GM19043 (cell line): ENCODE data around the gene CCDC74B.
"Not testable (repeated sequence)": the region's sequence is repeated elsewhere in the genome, so short reads cannot be mapped to it uniquely, and the experiment has no call there.

Source experiments
- ATAC-seq: cut with Tn5 transposase; IDR thresholded peaks from one replicate; pipeline ENCODE4 v1.9.1; 2021; ENCODE audit warnings: low read depth; ENCODE audit not compliant: unreplicated experiment

The CCDC74B gene

DNA sequence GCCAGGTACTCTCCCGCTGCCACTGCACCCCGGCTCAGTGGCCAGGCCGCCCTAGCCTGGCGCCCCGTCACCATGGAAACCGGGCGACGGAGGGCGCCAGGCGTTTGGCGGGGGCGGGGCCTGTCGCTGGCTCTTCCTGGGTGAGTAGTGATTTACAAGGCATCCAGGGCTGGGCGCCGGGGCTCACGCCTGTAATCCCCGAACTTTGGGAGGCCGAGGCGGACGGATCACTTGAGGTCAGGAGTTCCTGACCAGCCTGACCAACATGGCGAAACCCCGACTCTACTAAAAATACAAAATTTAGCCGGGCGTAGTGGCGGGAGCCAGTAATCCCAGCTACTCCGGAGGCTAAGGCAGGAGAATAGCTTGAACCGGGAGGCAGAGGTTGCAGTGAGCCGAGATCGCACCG lies at the start of gene CCDC74B:
CCDC74B (minus strand) TSS at position 107 of the 409 bp plus-strand sequence. CDS start 116 bp downstream, outside the sequence.
- ATAC-seq = peak; percentile 91

DNA sequence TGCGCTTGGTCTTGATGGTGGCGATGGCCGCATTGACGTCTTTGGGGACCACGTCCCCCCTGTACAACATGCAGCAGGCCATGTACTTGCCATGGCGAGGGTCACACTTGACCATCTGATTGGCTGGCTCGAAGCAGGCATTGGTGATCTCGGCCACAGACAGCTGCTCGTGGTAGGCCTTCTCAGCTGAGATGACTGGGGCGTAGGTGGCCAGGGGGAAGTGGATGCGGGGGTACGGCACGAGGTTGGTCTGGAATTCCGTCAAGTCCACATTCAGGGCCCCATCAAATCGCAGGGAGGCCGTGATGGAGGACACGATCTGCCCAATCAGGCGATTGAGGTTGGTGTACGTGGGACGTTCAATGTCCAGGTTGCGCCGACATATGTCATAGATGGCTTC lies 48.9 kb upstream of the CCDC74B start:
- ATAC-seq = not testable (repeated sequence)

GRCh38 chr2:130192451-130192850 lies 47.5 kb upstream of the CCDC74B start:
- ATAC-seq = not testable (repeated sequence)

GRCh38 chr2:130191319-130191718 lies 46.4 kb upstream of the CCDC74B start:
- not testable (repeated sequence) for ATAC-seq

DNA sequence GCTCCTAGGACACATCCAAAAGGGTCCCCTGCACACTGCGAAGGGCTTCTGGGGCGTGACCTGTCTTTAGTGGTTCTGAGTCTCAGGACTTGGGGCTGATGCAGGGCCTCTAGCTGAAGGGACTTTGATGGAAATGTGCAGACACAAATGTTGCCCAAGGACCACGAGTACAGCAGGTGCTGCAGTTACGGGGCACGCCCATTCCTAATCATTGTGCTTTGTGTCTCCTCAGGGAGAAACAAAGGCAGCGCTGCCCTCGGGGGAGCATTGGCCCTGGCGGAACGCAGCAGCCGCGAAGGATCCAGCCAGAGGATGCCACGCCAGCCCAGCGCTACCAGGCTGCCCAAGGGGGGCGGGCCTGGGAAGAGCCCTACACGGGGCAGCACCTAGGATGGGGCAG lies 45.3 kb upstream of the CCDC74B start:
- no peak for ATAC-seq

DNA sequence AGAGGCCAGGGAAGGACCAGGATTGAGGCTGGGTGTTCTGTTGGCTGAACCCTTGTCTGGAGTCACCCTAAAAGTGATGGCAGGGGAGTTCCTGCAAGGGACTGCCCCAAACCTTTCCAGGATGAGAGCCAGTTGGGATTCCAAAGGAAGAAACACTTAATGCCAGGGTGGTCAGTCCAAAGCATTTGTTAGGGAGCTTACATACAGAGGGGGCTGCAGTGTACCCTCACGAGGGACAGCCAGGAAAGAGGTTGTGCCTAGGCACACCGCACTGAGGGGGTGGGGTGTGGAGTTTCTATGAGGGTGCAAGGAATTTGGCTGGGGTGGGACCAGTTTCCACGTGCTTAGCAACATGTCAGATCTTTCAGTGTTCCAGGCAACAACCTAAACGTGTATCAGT lies 44.0 kb upstream of the CCDC74B start:
- ATAC-seq = not testable (repeated sequence)

DNA sequence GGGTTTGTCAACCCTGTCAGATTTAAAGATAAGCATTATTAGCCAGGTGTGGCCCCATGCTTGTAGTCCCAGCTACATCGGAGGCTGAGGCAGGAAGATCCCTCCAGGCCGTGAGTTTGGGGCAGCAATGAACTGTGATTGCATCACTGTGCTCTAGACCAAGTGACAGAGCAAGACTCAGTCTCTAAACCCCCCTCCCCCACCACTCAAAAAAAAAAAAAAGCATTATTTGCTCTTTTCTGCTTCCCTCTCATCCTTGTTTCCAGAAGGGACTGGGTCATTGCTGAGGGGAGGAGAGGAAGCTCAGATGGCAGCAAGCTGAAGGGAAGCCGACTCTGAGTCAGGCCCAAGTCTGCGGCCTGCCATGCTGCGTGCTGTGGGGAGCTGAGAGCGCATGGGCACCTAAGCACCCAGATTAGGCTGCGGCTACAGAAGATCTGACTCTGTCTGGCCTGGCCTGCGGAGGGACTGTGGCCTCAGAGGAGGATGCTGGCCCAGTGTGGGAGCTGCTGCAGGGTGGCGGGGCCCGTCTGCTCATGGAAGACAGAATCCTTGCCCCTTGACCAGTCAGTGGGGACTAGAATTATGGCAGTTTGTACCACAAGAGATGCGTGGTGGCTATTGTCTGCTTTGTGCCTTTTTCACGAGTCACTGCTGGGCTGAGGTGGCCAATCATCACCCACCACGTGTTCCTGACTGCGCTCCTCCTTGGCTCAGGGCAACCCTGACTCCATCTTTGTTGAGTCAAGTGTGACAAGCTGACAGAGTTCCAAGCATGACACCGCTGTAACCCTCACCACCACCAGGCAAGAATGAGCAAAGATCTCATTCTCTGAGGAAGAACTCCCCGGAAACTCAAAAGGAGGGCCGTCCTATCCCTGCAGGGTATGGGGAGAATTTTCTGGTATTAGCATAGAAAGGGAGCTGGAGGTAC lies 43.2 kb upstream of the CCDC74B start:
- ATAC-seq = not testable (repeated sequence)

GRCh38 chr2:130187268-130187667 lies 42.4 kb upstream of the CCDC74B start:
- ATAC-seq = no peak

- no peak for ATAC-seq
These were observed 41.5 kb upstream of the CCDC74B start for GRCh38 chr2:130186391-130186790.

DNA sequence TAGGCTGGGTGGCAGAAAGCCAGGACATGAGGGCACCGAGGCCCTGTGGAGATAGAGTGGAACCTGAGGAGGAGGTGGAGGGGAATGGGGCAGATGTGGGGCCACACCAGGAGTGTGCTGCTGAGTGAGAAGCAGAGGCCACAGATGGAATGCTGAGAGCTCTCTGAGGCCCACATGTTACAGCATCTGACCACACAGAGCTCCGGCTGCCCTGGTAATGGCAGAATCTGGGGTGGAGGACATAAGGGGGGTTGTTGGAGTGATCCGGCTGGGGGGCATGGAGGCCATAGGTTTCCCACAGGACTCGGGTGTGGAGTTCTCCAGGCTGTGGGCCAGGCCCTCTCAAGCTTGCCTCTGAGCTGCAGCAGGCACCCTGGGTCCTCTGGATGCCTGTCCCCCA lies 41.0 kb upstream of the CCDC74B start:
- ATAC-seq = no peak

- no peak for ATAC-seq
These were observed 40.5 kb upstream of the CCDC74B start for GRCh38 chr2:130185436-130185835.

DNA sequence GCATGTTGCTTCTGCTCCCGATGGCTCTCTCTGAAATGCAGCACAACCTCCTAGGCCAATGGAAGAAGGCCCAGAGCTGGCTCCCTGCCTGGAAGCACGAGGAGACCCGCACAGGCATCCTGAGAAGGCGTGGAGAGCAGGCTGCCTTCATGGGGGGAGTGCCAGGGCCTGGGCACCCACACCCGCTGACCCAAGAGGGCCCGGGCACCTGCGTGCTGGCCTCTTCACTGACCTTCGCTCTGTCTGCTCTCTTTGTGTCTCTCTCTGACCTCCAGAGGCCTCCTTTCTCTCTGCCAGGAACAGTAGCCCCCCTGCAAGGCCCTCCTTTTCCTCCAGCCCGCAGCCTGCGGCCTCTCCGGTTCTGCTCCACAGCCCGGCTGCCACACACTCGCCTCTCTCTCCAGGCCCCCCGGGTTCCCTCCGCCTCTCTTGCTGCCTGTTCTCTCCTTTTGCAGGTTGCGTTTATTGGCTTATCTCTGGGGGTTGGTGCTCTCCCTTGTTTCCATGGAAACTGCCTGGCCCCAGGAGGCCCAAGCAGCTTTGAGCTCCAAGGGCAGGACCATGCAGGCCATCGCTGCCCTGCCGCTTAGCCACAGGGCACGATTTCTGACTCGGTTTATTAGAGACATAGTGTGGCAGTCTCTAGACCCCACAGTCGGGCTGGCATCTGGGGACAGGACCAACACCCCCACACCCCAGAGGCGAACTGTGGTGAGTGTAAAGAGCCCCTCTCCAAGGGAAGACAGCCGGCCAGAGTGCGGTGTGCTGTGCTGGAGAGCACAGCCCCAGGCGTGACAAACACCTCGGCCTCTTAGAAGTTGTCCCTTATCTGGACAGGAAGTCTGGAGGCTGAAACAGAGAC lies 38.8 kb upstream of the CCDC74B start:
- no peak for ATAC-seq

DNA sequence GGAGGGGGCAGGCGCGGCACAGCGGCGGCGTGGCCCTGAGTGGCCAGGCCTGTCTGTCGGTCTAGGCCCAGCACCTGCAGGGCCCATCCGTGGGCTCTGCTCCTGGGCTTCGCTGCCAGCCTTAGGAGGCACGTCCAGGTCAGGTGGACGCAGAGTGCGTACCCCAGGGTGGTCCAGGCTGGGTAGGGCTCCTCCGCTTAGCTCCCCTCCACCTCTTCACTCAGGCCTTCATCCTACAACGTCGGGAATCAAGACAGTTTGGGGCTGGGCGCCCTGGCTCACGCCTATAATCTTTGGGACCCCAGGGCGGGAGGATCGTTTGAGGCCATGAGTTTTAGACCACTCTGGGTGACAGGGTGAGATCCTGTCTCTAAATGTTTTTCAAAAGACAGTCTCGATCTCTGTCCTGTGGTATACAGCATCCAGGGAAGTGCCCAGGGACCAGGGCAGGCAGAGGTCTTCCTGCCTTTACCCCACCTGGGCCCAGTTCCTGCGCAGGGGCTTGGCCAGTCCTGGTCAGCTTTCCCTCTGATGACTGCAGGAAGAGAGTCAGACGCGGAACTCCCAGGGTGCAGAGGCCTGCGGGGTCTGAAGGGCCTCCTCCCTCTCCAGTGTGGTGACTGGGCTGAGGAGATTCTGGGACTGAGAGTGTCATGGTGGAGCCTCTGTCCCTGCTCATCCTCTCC lies 38.1 kb upstream of the CCDC74B start:
- ATAC-seq = not testable (repeated sequence)

DNA sequence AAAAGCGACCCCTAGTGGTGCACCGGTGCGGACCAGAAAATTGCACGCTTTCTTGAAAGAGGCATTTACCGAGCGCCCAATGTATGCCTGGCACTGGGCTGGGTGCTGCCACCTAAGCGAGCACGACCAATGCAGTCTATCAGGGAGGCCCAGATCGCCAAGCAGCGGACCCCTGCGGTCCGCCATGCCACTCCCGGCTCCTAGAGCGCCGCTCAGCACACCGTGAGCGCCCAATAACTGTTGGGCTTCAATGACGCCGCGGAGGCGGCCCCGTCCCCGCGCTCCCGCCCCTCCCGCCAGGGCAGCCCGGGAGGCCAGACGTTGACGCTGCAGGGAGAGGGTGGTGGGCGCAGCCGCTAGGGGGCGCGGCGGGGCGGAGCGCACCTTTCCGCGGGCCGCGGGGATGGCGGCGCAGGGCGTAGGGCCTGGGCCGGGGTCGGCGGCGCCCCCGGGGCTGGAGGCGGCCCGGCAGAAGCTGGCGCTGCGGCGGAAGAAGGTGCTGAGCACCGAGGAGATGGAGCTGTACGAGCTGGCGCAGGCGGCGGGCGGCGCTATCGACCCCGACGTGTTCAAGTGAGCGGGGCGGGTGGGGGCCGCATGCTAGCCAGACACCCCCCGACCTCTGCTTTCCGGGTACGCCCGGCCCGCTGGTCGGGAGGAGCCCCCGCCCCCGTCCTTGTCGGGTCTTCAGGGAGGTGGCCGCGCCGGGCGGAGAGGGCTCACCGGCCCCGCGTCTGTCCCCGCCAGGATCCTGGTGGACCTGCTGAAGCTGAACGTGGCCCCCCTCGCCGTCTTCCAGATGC lies 37.2 kb upstream of the CCDC74B start, which contains the start of gene MZT2B:
MZT2B (plus strand) TSS at position 383 of the 803 bp plus-strand sequence; CDS start at position 404, 21 bp downstream.
- peak; percentile 82 for ATAC-seq

GRCh38 chr2:130181325-130181879 lies 36.5 kb upstream of the CCDC74B start, which contains the start of gene SMPD4:
Gene SMPD4, minus strand, starts transcription at chr2:130181602. Its CDS starts 5,010 bp downstream, at chr2:130176592.
- ATAC-seq = peak; percentile 51

DNA sequence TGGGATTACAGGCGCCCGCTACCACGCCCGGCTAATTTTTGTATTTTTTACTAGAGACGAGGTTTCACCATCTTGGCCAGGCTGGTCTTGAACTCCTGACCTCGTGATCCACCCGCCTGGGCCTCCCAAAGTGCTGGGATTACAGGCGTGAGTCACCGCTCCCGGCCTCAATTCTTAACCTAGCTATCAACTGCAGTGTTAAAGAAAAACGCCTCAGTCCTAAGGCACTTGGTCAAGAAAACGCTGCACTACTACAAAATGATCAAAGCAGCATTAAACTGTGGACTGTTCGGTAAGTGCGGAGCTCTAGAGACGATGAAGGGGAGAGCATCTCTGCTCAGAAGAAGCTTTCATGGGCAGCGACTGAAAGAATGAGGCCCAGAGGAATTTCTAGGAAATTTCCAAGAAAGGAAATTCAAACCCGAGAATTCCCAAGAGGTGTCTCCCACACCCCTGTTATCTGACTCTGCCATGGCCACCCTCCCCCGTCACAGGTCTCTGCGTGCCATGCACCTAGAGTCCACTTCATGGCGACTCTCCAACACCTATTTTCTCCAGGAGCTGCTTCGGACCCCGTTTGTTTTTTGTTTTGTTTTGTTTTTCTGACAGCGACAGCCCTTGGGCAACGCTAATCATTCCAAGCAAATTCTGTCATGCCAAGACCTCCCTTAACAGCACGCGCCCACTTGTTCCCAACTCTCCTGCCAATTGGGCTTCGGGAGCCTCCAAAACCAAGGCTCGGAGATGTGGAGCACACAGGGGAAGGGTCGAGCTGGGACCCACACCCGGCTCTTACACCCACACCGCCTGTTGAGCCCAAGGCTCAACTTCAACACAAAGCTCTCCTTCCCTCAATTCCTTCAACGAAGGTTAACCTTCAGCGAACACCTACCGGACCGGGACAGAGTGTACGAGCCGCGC lies 35.8 kb upstream of the CCDC74B start:
- not testable (repeated sequence) for ATAC-seq

GRCh38 chr2:130174866-130175265 lies 30.0 kb upstream of the CCDC74B start:
- ATAC-seq = not testable (repeated sequence)

DNA sequence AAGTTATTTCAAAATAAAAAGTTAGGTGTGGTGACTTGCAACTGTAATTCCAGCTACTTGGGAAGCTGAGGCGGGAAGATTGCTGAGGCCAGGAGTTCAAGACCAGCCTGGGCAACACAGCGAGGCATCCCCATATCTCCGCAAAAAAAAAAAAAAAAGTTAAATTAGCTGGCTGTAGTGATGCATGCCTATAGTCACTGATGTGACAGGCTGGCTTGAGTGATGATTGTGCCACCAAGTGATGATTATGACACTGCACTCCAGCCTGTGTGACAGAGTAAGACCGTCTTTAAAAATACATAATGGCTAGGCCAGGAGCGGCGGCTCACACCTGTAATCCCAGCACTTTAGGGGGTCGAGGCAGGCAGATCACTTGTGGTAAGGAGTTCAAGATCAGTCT lies 25.0 kb upstream of the CCDC74B start:
- ATAC-seq = no peak
